Thyroid gland (tissue), 4 donors: Measurements from ENCODE around the gene SP140. TPM values are rescaled to one million over a fixed set of nuclear protein-coding genes. Genes with fewer than 3 reads are reported as not detected.

Experiments
- DNase-seq, 2 donors: peaks; one replicate each; pipeline ENCODE4 v3.0.0-alpha.2; 2019
- H3K27ac ChIP-seq, 3 donors: fragments of 200-600 bp; sonication (generic); 1 replicate in 2 of 3; 2 replicates in 1 of 3; pipeline ENCODE4 v1.5.1; 2016 to 2019; ENCODE audit warnings: mild to moderate bottlenecking in 1 of 3, moderate library complexity in 1 of 3
- H3K27me3 ChIP-seq: fragments of 200-600 bp; sonication (generic); one replicate; pipeline ENCODE4 v1.5.1; 2019
- H3K36me3 ChIP-seq, 2 donors: fragments of 200-600 bp; sonication (generic); one replicate each; pipeline ENCODE4 v1.5.1; 2016 to 2019
- H3K4me1 ChIP-seq, 2 donors: fragments of 200-600 bp; sonication (generic); one replicate each; pipeline ENCODE4 v1.5.1; 2017 to 2019
- H3K4me3 ChIP-seq, 3 donors: fragments of 200-600 bp; sonication (generic); replicated peaks in 1 of 3; 1 replicate in 2 of 3; 2 replicates in 1 of 3; pipeline ENCODE4 v1.5.1; 2016; ENCODE audit warnings: mild to moderate bottlenecking in 1 of 3
- H3K9me3 ChIP-seq: fragments of 200-600 bp; sonication (generic); one replicate; pipeline ENCODE4 v1.5.1; 2017
- POLR2A ChIP-seq, 2 donors: fragments of 450-650 bp; IDR thresholded peaks; one replicate each; pipeline ENCODE4 v1.6.1; 2017; ENCODE audit warnings: antibody characterized with exemption in 2 of 2, mild to moderate bottlenecking in 2 of 2, moderate library complexity in 1 of 2
- WGBS, 2 donors: methylation state at CpG; one replicate each; pipeline ENCODE4 v1.1.5; 2017; 5-methylcytosine and 5-hydroxymethylcytosine counted together
- intact Hi-C: fragments of 100-400 bp; cut with DNase I; formaldehyde crosslinking; loops from one replicate; pipeline ENCODE4 v1.15.1; 2023
- total RNA-seq, 4 donors: library from RNA; depleted of rRNA; stranded (reverse); fragments of >200 nt; gene quantifications; one replicate each; pipeline ENCODE4 v1.2.3, GENCODE V29; 2016
- TF ChIP-seq, protein P1 (sequence below), 6 experiments: fragments of 200-600 bp in 3 of 6; fragments of 450-650 bp in 3 of 6; sonication (generic) in 3 of 6; IDR thresholded peaks; one replicate each; pipeline ENCODE4 v1.5.1; 2016 to 2019; ENCODE audit warnings: antibody characterized with exemption in 6 of 6, mild to moderate bottlenecking in 2 of 6, inconsistent platforms in 1 of 6, moderate library complexity in 1 of 6

Gene SP140
- total RNA-seq, 4 donors from 2014 or later, result 0.58 to 1.2 (median 0.95) TPM

DNA sequence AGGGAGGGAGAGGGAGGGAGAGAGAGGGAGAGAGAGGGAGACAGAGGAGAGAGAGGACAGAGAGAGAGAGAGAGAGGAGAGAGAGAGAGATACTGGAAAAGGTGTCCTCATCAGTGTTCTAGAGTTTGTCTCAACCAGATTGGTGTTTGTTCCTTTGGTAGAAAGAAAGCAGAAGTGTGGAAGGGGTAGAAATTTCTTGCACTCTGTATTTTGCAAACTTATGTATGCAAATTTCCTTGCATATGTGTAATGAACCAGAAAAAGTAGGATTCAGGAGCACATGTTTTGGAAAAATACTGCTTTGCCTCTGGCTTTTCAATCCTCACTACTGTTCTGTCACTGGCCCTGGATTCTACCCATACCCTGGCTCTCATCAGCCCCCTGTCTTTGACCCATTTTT lies 1.1 kb upstream of the SP140 start:
- intact Hi-C loops, result no loop called here
- TF ChIP-seq POLR2A (IDR thresholded peaks at IDR 0.05), result no peak
- TF ChIP-seq, protein P1, sequence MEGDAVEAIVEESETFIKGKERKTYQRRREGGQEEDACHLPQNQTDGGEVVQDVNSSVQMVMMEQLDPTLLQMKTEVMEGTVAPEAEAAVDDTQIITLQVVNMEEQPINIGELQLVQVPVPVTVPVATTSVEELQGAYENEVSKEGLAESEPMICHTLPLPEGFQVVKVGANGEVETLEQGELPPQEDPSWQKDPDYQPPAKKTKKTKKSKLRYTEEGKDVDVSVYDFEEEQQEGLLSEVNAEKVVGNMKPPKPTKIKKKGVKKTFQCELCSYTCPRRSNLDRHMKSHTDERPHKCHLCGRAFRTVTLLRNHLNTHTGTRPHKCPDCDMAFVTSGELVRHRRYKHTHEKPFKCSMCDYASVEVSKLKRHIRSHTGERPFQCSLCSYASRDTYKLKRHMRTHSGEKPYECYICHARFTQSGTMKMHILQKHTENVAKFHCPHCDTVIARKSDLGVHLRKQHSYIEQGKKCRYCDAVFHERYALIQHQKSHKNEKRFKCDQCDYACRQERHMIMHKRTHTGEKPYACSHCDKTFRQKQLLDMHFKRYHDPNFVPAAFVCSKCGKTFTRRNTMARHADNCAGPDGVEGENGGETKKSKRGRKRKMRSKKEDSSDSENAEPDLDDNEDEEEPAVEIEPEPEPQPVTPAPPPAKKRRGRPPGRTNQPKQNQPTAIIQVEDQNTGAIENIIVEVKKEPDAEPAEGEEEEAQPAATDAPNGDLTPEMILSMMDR (IDR thresholded peaks at IDR 0.05), result no peak

DNA sequence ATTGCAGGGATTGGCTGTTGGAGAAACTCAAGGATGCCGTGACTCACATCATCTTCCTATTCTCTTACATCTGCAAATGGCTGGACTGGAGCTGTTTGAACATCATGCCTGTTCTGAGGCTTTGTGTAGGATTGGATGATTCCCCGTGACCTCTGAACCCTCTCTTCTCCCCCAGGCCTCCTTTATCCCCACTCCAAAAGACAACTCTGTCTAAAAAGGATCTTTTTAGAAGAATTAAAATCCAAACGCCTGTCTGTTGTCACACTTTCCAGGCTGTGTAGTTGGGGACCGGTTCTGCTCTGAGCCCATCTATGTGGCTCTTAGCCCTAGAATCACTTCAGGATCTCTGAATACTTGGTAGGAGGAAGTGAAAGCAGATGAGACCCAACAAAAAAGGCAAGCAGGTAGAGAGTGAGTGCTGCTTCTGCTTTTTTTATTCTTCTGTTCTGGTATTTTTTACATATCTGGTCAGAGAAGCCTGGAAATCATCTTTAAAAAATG lies 565 bp downstream of the SP140 start:
- H3K27ac ChIP-seq, result no peak overlapping the region
- no peak overlapping the region for H3K4me3 ChIP-seq
- DNase-seq, result no peak
- no peaks in the 10 kb centered on the region for H3K4me1 ChIP-seq
- H3K36me3 ChIP-seq, result no peaks in the 10 kb centered on the region
- H3K9me3 ChIP-seq, result no peaks in the 10 kb centered on the region
- intact Hi-C loops, result no loop called here
- 84 to 88% methylated on average over 4 of the region's 4 CpGs for WGBS, 2 donors
- TF ChIP-seq, protein P1 (IDR thresholded peaks at IDR 0.05), result no peak
- no peak for TF ChIP-seq POLR2A (IDR thresholded peaks at IDR 0.05)
- H3K27me3 ChIP-seq, result no peaks in the 10 kb centered on the region

More for the DNA sequence above, 1.1 kb upstream of the SP140 start:
- DNase-seq, result no peak
- Histone ChIP-seq H3K9me3 (no peaks in the 10 kb centered on the region), H3K4me3 (no peak overlapping the region), H3K27me3 (no peaks in the 10 kb centered on the region), H3K4me1 (peaks cover 5% of the 10 kb centered on the region in 2 donors), H3K27ac (no peak overlapping the region), H3K36me3 (no peaks in the 10 kb centered on the region)

DNA sequence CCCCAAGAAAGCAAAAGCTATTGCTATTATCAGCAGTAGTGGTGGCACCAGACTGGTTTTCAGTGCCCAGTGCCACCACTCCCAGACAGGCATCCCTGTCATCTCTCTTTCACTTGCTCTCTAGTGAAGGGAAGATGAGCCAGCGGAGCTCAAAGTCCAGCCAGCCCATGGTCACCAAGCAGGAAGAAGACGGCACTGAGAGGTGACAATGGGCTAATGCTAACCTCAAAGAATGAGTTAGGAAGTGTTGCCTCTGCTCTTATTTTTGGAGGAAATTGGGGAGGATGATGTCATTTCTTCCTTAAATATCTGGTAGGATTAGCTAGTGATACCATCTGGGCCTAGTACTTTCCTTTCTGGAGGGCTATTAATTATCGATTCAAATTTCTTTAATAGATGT lies 1.7 kb downstream of the SP140 start:
- Histone ChIP-seq H3K27me3 (no peaks in the 10 kb centered on the region), H3K27ac (no peak overlapping the region), H3K4me3 (no peak overlapping the region), H3K36me3 (no peaks in the 10 kb centered on the region), H3K9me3 (no peaks in the 10 kb centered on the region), H3K4me1 (no peaks in the 10 kb centered on the region)
- TF ChIP-seq, protein P1 (IDR thresholded peaks at IDR 0.05), result no peak
- no peak for TF ChIP-seq POLR2A (IDR thresholded peaks at IDR 0.05)
- WGBS, 2 donors, result 86 to 92% methylated on average over 3 of the region's 3 CpGs
- intact Hi-C loops, result no loop called here
- no peak for DNase-seq

DNA sequence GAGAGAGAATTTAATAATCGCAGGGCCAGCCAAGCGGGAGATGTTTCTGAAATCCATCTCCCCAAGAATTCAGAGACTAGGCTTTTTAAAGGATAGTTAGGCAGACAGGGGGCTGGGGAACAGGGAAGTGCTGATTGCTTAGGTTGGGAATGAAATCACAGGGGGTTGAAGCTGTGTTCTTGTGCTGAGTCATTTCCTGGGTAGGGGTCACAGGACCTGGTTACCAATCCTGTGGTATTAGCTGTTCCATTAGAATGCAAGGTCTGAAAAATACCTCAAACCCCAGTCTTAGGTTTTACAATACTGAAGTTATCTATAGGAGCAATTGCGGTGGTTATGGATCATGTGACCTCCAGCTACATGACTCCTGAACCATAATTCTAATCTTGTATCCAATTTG lies 4.6 kb downstream of the SP140 start:
- Histone ChIP-seq H3K27me3 (no peaks in the 10 kb centered on the region), H3K36me3 (no peaks in the 10 kb centered on the region), H3K27ac (no peak overlapping the region), H3K4me3 (no peak overlapping the region), H3K4me1 (no peaks in the 10 kb centered on the region), H3K9me3 (no peaks in the 10 kb centered on the region)
- intact Hi-C loops, result no loop called here
- DNase-seq, result no peak
- WGBS, 2 donors, result 90 to 97% methylated on average over 3 of the region's 3 CpGs
- no peak for TF ChIP-seq POLR2A (IDR thresholded peaks at IDR 0.05)
- TF ChIP-seq, protein P1 (IDR thresholded peaks at IDR 0.05), result no peak

DNA sequence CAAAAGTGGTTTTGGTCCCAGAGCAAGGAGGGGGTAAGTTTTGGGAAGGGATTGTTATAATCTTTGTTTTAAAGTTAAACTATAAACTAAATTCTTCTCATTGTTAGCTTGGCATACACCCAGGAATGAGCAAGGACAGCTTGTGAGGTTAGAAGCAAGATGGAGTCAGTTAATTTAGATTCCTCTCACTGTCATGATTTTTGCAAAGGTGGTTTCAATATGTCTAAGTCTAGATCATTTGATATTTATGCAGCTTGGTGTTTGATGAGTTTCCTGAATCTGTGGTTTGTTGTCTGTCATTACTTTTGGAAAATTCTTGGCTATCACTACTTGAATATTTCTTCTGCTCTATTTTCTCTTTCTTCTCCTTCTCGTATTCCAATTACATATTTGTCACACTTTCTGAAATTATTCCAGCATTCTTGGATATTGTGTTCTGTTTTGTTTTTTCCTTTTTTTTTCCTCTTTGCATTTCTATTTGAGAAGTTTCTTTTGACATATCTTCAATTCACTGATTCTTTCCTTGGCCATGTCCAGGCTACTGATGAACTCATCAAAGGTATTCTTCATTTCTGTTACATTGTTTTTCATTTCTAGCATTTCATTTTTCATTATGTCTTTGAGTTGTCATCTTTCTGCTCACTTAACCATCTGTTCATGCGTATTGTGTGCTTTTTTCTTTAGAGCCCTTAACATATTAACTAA lies 5.1 kb downstream of the SP140 start:
- intact Hi-C loops, result no loop called here
- 90 to 91% methylated on average over 2 of the region's 2 CpGs for WGBS, 2 donors
- Histone ChIP-seq H3K27ac (no peak overlapping the region), H3K36me3 (no peaks in the 10 kb centered on the region), H3K9me3 (no peaks in the 10 kb centered on the region), H3K4me3 (no peak overlapping the region), H3K27me3 (no peaks in the 10 kb centered on the region), H3K4me1 (no peaks in the 10 kb centered on the region)
- TF ChIP-seq, protein P1 (IDR thresholded peaks at IDR 0.05), result no peak
- no peak for TF ChIP-seq POLR2A (IDR thresholded peaks at IDR 0.05)
- DNase-seq, result no peak
